GM21528 (cell line): ENCODE measurements around the gene WDR91.

Experiments used
- ATAC-seq: cut with Tn5 transposase; IDR thresholded peaks from one replicate; pipeline ENCODE4 v1.9.1; 2021; ENCODE audit warnings: mild to moderate bottlenecking, moderate library complexity; ENCODE audit not compliant: unreplicated experiment, low FRiP score

The WDR91 gene

GRCh38 chr7:135166338-135166990 lies 44.9 kb downstream of the WDR91 start:
- ATAC-seq: no peak

- no peak for ATAC-seq
Measured at GRCh38 chr7:135165862-135166261, 45.5 kb downstream of the WDR91 start.

GRCh38 chr7:135164357-135165061 lies 46.8 kb downstream of the WDR91 start:
- no peak for ATAC-seq

GRCh38 chr7:135162382-135163001 lies 48.8 kb downstream of the WDR91 start:
- ATAC-seq: no peak

- no peak for ATAC-seq
Measured at GRCh38 chr7:135161669-135162068, 49.7 kb downstream of the WDR91 start.

- peak; percentile 37 for ATAC-seq
Measured at GRCh38 chr7:135160858-135161653, 50.3 kb downstream of the WDR91 start.

- no peak for ATAC-seq
Measured at GRCh38 chr7:135160098-135160857, 51.0 kb downstream of the WDR91 start.

- no peak for ATAC-seq
Measured at GRCh38 chr7:135159359-135160085, 51.8 kb downstream of the WDR91 start.

GRCh38 chr7:135158874-135159273 lies 52.5 kb downstream of the WDR91 start:
- no peak for ATAC-seq

- ATAC-seq: no peak
Measured at GRCh38 chr7:135158141-135158655, 53.1 kb downstream of the WDR91 start.

- no peak for ATAC-seq
Measured at GRCh38 chr7:135156290-135156689, 55.0 kb downstream of the WDR91 start.

- no peak for ATAC-seq
Measured at GRCh38 chr7:135154734-135155133, 56.6 kb downstream of the WDR91 start.

GRCh38 chr7:135152442-135152841 lies 58.9 kb downstream of the WDR91 start:
- ATAC-seq: no peak

GRCh38 chr7:135151533-135151932 lies 59.8 kb downstream of the WDR91 start:
- ATAC-seq: no peak

GRCh38 chr7:135151132-135151531 lies 60.2 kb downstream of the WDR91 start:
- ATAC-seq: no peak

GRCh38 chr7:135150072-135150782 lies 61.1 kb downstream of the WDR91 start:
- ATAC-seq: no peak

GRCh38 chr7:135147899-135148721 lies 63.2 kb downstream of the WDR91 start, which contains the start of gene TMEM140:
Gene TMEM140, plus strand, starts transcription at chr7:135148072. Its CDS starts 16,370 bp downstream, at chr7:135164442.
- ATAC-seq: peak; percentile 70
